Activated T-helper 1 cell treated with Interleukin-2 at 50 U/mL for 16 hours (primary cell): Measurements from ENCODE around the gene ALDH4A1.
A peak's percentile ranks its signal among the peaks of the same experiment; 100 is the strongest.

Experiments used
- DNase-seq: peaks from one replicate; pipeline ENCODE4 v3.0.0-alpha.2; 2020; ENCODE audit warnings: low read depth

The ALDH4A1 gene

GRCh38 chr1:18902523-18903290, at the start of gene ALDH4A1:
ALDH4A1 (minus strand) TSS chr1:18902555; CDS start chr1:18902523, 32 bp downstream.
- peak; percentile 86 for DNase-seq

GRCh38 chr1:18951818-18952391, 49.5 kb upstream of the ALDH4A1 start:
- peak; percentile 58 for DNase-seq

- DNase-seq: no peak
These were observed 49.1 kb upstream of the ALDH4A1 start for GRCh38 chr1:18951416-18951815.

- no peak for DNase-seq
These were observed 48.2 kb upstream of the ALDH4A1 start for GRCh38 chr1:18950401-18951026.

GRCh38 chr1:18949686-18950400, 47.5 kb upstream of the ALDH4A1 start:
- DNase-seq: no peak

- DNase-seq: no peak
These were observed 46.7 kb upstream of the ALDH4A1 start for GRCh38 chr1:18948913-18949685.

GRCh38 chr1:18948048-18948912, 45.9 kb upstream of the ALDH4A1 start:
- peak; percentile 48 for DNase-seq

GRCh38 chr1:18947570-18947969, 45.2 kb upstream of the ALDH4A1 start:
- DNase-seq: no peak

GRCh38 chr1:18946550-18947381, 44.4 kb upstream of the ALDH4A1 start:
- no peak for DNase-seq

GRCh38 chr1:18945401-18945849, 43.1 kb upstream of the ALDH4A1 start:
- DNase-seq: no peak

- DNase-seq: no peak
These were observed 42.5 kb upstream of the ALDH4A1 start for GRCh38 chr1:18944810-18945209.

- no peak for DNase-seq
These were observed 41.7 kb upstream of the ALDH4A1 start for GRCh38 chr1:18943914-18944572.

- DNase-seq: no peak
These were observed 40.8 kb upstream of the ALDH4A1 start for GRCh38 chr1:18943162-18943561.

GRCh38 chr1:18942340-18942739, 40.0 kb upstream of the ALDH4A1 start:
- DNase-seq: no peak

GRCh38 chr1:18941221-18942141, 39.1 kb upstream of the ALDH4A1 start:
- no peak for DNase-seq

- DNase-seq: no peak
These were observed 38.1 kb upstream of the ALDH4A1 start for GRCh38 chr1:18940303-18941020.
